RWPE2 (cell line): ENCODE data around the gene TRIM37.
A peak's percentile ranks its signal among the peaks of the same experiment; 100 is the strongest.
"Not testable (repeated sequence)": the region's sequence is repeated elsewhere in the genome, so short reads cannot be mapped to it uniquely, and the experiment has no call there.

Source experiments
- ATAC-seq: fragments of 200-7000 bp; cut with Tn5 transposase; 3 replicates; pipeline ENCODE4 v1.9.1; 2021; ENCODE audit warnings: low read depth
- DNase-seq: peaks from one replicate; pipeline ENCODE4 v3.0.0-alpha.2; 2020; ENCODE audit warnings: low spot score
- H3K27ac ChIP-seq: fragments of 450-650 bp; 2 replicates; pipeline ENCODE4 v1.5.1; 2017; ENCODE audit warnings: mild to moderate bottlenecking; ENCODE audit not compliant: poor library complexity, severe bottlenecking
- H3K27me3 ChIP-seq: fragments of 250-450 bp; sonication (Bioruptor Pico); 2 replicates; pipeline ENCODE4 v1.5.1; 2021; ENCODE audit warnings: mild to moderate bottlenecking, moderate library complexity; ENCODE audit not compliant: insufficient read depth, poor library complexity, severe bottlenecking
- H3K36me3 ChIP-seq: fragments of 250-450 bp; sonication (Bioruptor Pico); 2 replicates; pipeline ENCODE4 v1.5.1; 2020; ENCODE audit warnings: low read depth, mild to moderate bottlenecking, moderate library complexity
- H3K4me1 ChIP-seq: fragments of 250-450 bp; sonication (Bioruptor Pico); 2 replicates; pipeline ENCODE4 v1.5.1; 2021; ENCODE audit warnings: mild to moderate bottlenecking, moderate library complexity; ENCODE audit not compliant: insufficient read depth, poor library complexity, severe bottlenecking
- H3K4me3 ChIP-seq: fragments of 250-450 bp; sonication (Bioruptor Pico); 2 replicates; pipeline ENCODE4 v1.5.1; 2021; ENCODE audit warnings: mild to moderate bottlenecking, moderate library complexity; ENCODE audit not compliant: severe bottlenecking
- H3K9me3 ChIP-seq: fragments of 250-450 bp; sonication (Bioruptor Pico); 2 replicates; pipeline ENCODE4 v1.5.1; 2021; ENCODE audit warnings: mild to moderate bottlenecking, moderate library complexity; ENCODE audit not compliant: severe bottlenecking
- CTCF ChIP-seq: fragments of 450-650 bp; IDR thresholded peaks from one replicate; pipeline ENCODE4 v1.5.1; 2017; ENCODE audit warnings: mild to moderate bottlenecking, moderate library complexity; ENCODE audit not compliant: poor library complexity, severe bottlenecking

Gene TRIM37

GRCh38 chr17:58966208-58966607 is 140.5 kb downstream of the TRIM37 start:
- no peak for TF ChIP-seq CTCF
- no peak overlapping the region for H3K27ac ChIP-seq
- DNase-seq (no peak), ATAC-seq (no peak)
- no peak overlapping the region for H3K4me3 ChIP-seq
- no peaks in the 10 kb centered on the region for H3K36me3 ChIP-seq
- H3K9me3 ChIP-seq = no peaks in the 10 kb centered on the region
- no peaks in the 10 kb centered on the region for H3K4me1 ChIP-seq
- no peaks in the 10 kb centered on the region for H3K27me3 ChIP-seq

- DNase-seq (no peak), ATAC-seq (no peak)
- Histone ChIP-seq H3K9me3 (no peaks in the 10 kb centered on the region), H3K27me3 (no peaks in the 10 kb centered on the region), H3K4me1 (no peaks in the 10 kb centered on the region), H3K36me3 (no peaks in the 10 kb centered on the region), H3K4me3 (no peak overlapping the region), H3K27ac (no peak overlapping the region)
- TF ChIP-seq CTCF = no peak
These were observed 141.5 kb downstream of the TRIM37 start for GRCh38 chr17:58965221-58965620.

GRCh38 chr17:58960068-58960467 is 146.6 kb downstream of the TRIM37 start:
- DNase-seq (no peak), ATAC-seq (no peak; the same call in 2 of the 3 replicates)
- Histone ChIP-seq H3K36me3 (no peaks in the 10 kb centered on the region), H3K27ac (no peak overlapping the region), H3K4me1 (peaks cover 12% of the 10 kb centered on the region), H3K27me3 (no peaks in the 10 kb centered on the region), H3K4me3 (no peak overlapping the region), H3K9me3 (no peaks in the 10 kb centered on the region)
- TF ChIP-seq CTCF = peak; percentile 39

- H3K27me3 ChIP-seq, H3K9me3 ChIP-seq, H3K4me3 ChIP-seq, DNase-seq, ATAC-seq, H3K27ac ChIP-seq, H3K36me3 ChIP-seq: not testable (repeated sequence)
- peaks cover 17% of the 10 kb centered on the region for H3K4me1 ChIP-seq
These were observed 149.0 kb downstream of the TRIM37 start for GRCh38 chr17:58957725-58958073.

GRCh38 chr17:58956997-58957724 is 149.5 kb downstream of the TRIM37 start:
- H3K4me3 ChIP-seq = no peak overlapping the region
- H3K9me3 ChIP-seq = no peaks in the 10 kb centered on the region
- H3K27ac ChIP-seq = no peak overlapping the region
- no peak for TF ChIP-seq CTCF
- no peaks in the 10 kb centered on the region for H3K27me3 ChIP-seq
- ATAC-seq (peak; percentile 79), DNase-seq (no peak)
- peaks cover 17% of the 10 kb centered on the region for H3K4me1 ChIP-seq
- H3K36me3 ChIP-seq = no peaks in the 10 kb centered on the region

- not testable (repeated sequence) for H3K36me3 ChIP-seq, H3K27me3 ChIP-seq, DNase-seq, H3K27ac ChIP-seq, H3K4me3 ChIP-seq, ATAC-seq
- Histone ChIP-seq H3K9me3 (peaks cover 11% of the 10 kb centered on the region), H3K4me1 (peaks cover 17% of the 10 kb centered on the region)
These were observed 152.3 kb downstream of the TRIM37 start for GRCh38 chr17:58954358-58954757.
